ENCODE data around the gene PCP4L1. TPM values are rescaled to one million over a fixed set of nuclear protein-coding genes. Genes with fewer than 3 reads are reported as not detected.
A peak's percentile ranks its signal among the peaks of the same experiment; 100 is the strongest.
"Not testable (repeated sequence)": the region's sequence is repeated elsewhere in the genome, so short reads cannot be mapped to it uniquely, and the experiment has no call there.

The PCP4L1 gene
- total RNA-seq, 4 donors from 2014 or later: 1.6 to 13.8 (median 5.7) TPM

DNA sequence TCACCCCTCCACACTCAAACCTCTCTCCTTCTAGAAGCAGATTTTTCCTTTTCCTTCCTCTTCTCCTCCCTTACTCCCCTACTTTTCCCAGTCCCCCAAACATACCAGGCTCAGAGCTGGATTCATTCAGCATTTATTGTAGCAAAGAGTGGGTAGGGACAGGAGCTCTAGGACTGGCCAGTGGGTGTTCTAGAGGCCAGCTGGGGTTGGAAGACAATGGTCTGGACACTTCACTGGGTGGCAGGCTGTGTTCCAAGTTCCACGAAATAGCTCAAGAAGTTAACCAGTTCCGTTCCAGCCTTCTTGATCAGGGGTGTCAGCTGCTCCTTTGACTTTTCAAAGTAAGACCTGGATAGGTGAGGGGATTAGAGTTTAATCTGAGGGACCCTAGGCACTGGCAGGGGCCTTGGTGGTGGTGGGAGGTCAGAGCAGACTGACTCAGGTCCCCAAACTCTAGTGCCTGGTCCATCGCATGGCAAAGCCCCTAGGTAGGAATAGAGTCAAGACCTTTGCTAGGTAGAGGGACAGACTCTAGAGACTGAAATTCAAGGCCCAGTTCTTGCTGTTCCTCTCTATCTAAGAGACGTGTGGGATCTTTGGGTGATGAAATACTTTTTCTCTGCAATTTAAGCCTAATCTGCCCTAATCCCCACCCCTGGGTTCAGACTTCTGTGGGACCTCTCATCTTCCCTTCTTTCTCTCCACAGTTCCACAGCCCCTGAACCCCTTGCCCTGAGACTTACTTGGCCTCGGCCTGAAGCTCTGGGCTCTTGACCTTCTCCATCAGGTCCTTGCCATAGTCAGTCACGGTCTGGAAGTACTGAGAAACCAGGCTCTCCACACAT, 36.1 kb upstream of the PCP4L1 start:
- Histone ChIP-seq H3K4me1 (peaks cover 0 to 21% (median 11%) of the 10 kb centered on the region in 3 donors), H3K27me3 (no peaks in the 10 kb centered on the region), H3K27ac (no peak overlapping the region), H3K4me3 (no peak overlapping the region), H3K36me3 (no peaks in the 10 kb centered on the region), H3K9me3 (no peaks in the 10 kb centered on the region)
- WGBS, 2 donors (ENCODE audit: low coverage in 1 of 2): 66 to 81% methylated on average over 2 to 5 of the region's 6 CpGs
- no peak for TF ChIP-seq POLR2AphosphoS5 (IDR thresholded peaks at IDR 0.05)
- TF ChIP-seq POLR2A (IDR thresholded peaks at IDR 0.05): no peak
- TF ChIP-seq, protein P1, sequence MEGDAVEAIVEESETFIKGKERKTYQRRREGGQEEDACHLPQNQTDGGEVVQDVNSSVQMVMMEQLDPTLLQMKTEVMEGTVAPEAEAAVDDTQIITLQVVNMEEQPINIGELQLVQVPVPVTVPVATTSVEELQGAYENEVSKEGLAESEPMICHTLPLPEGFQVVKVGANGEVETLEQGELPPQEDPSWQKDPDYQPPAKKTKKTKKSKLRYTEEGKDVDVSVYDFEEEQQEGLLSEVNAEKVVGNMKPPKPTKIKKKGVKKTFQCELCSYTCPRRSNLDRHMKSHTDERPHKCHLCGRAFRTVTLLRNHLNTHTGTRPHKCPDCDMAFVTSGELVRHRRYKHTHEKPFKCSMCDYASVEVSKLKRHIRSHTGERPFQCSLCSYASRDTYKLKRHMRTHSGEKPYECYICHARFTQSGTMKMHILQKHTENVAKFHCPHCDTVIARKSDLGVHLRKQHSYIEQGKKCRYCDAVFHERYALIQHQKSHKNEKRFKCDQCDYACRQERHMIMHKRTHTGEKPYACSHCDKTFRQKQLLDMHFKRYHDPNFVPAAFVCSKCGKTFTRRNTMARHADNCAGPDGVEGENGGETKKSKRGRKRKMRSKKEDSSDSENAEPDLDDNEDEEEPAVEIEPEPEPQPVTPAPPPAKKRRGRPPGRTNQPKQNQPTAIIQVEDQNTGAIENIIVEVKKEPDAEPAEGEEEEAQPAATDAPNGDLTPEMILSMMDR (IDR thresholded peaks at IDR 0.05): no peak
- TF ChIP-seq EP300 (IDR thresholded peaks at IDR 0.05): no peak
- ATAC-seq: no peak

DNA sequence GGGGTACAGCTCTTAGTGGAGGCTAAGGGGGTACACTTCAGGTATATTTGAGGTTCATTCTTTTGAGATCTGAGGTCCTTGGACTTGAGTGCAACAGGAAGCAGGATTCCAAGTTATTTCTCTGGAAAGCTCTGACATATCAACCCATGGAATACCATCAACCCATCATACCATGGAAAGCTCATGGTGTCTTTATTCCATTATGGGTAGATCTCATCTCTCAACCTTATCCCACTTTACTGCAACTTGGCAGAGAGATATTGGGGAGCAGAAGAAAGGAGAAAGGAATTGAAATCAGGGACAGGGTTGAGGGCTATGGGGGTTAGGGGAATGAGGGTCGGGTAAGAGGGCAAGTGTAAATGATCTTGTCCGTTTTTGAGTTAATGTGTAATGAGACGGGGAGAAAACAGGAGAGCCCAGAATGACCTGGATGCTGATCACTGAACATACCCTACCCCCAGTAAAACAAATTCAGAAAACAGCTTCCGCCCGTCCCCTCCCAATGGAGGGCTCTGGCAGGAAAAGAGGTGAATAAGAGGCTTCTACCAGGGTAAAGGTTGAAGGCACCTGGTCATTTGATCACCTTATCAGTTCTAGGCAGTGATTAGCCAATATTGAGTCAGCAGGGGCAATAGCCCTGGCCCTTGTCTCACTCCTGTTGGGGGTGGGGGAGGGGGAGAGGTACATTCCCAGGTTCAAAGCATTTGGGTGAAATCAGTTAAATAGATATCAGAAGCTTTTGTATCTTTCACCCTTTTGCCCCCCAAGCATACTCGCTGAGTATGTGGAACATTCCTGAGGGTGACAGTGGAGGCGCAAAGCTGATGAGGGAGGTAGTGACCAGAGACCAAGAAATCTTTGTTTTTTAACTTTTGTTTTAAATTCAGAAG, 34.5 kb upstream of the PCP4L1 start:
- WGBS, 2 donors (ENCODE audit: low coverage in 1 of 2): 79 to 88% methylated on average over 6 to 7 of the region's 7 CpGs
- no peak overlapping the region for H3K27ac ChIP-seq
- no peak overlapping the region for H3K4me3 ChIP-seq
- H3K4me1 ChIP-seq: peaks cover 0 to 29% (median 18%) of the 10 kb centered on the region in 3 donors
- TF ChIP-seq, protein P1 (IDR thresholded peaks at IDR 0.05): no peak
- no peak for TF ChIP-seq POLR2A (IDR thresholded peaks at IDR 0.05)
- TF ChIP-seq POLR2AphosphoS5 (IDR thresholded peaks at IDR 0.05): no peak
- H3K36me3 ChIP-seq: peaks cover 0 to 13% of the 10 kb centered on the region in 2 donors
- ATAC-seq: no peak
- H3K27me3 ChIP-seq: no peaks in the 10 kb centered on the region
- H3K9me3 ChIP-seq: no peaks in the 10 kb centered on the region

DNA sequence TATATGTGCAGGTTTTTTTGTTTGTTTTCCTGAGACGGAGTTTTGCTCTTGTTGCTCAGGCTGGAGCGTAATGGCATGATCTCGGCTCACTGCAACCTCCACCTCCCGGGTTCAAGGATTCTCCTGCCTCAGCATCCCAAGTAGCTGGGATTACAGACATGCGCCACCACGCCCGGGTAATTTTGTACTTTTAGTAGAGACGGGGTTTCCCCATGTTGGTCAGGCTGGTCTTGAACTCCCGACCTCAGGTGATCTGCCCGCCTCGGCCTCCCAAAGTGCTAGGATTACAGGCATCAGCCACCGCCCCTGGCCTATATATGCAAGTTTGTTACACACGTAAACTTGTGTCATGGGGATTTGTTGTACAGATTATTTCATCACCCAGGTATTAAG, 33.9 kb upstream of the PCP4L1 start:
- H3K36me3 ChIP-seq: peaks cover 0 to 20% of the 10 kb centered on the region in 2 donors
- WGBS, 2 donors (ENCODE audit: low coverage in 1 of 2): 70% methylated on average over 4 of the region's 13 CpGs; no CpG with 5 or more reads in 1 of the 2 donors
- not testable (repeated sequence) for H3K27me3 ChIP-seq, H3K4me3 ChIP-seq, H3K9me3 ChIP-seq, ATAC-seq
- H3K27ac ChIP-seq: peak overlapping the region in 1 of 4 donors; percentile 73
- H3K4me1 ChIP-seq: peaks cover 0 to 29% (median 18%) of the 10 kb centered on the region in 3 donors

DNA sequence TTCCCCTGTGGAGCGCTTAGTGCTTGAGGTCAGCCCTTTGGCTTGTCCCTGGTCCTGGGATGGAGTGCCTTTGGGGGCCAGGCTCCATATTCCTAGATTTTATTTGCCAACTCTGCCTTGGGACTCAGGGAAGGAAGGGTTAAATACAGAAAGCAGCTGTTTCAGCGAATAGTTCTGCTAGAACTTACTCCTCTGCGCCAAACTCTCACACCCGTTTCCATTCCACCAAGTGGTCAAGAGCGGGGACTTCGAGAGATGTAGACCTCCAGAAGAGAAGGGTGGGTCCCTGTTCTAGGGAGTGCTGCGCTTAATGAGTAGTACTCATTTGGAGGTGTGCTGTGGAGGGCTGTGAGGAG, 33.4 kb upstream of the PCP4L1 start:
- Histone ChIP-seq H3K4me3 (no peak overlapping the region), H3K27ac (peak overlapping the region; percentile 22 to 73 (median 72)), H3K9me3 (no peaks in the 10 kb centered on the region), H3K36me3 (peaks cover 0 to 24% of the 10 kb centered on the region in 2 donors), H3K4me1 (peaks cover 0 to 29% (median 18%) of the 10 kb centered on the region in 3 donors), H3K27me3 (no peaks in the 10 kb centered on the region)
- ATAC-seq: peak; percentile 3
- WGBS, 2 donors (ENCODE audit: low coverage in 1 of 2): 50% methylated on average over 5 of the region's 7 CpGs; no CpG with 5 or more reads in 1 of the 2 donors
- TF ChIP-seq EP300 (IDR thresholded peaks at IDR 0.05): no peak

DNA sequence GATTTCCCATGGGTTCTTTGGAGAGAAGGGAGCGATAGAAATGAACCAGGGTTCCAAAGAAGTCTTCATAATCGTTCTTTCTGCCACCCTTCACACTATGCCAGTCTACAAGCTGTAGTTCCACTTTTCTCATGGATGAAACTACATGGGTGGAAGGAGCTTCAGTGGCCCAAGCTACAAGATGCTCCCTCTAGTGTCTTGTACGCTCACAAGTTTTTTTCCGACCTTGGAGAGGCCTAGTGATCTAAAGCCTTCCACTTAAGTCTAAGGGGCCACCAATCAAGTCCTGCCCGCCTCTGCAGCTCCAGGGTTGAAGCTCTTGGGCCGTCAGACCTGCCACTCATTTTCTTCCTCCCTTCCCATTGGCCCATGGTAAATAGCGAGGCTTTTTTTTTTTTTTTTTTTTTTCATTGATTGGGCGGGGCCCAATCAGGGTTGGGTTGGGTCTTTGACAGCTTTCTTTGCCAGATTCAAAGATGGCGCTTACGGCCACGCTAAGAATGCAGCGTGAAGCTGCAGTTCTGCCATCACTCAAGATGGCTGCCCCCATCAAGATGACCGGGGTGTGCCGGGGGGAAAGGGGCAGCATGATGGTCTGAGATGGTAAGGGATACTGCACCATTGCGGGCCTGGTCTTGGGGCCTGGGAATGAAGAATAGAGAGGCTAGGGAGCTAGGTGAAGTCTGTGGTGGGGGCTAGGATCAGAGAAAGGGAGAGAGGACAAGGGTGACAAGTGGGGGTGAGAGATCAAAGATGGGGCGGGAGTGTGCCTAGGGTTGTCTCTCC, 32.8 kb upstream of the PCP4L1 start, which contains the start of gene TOMM40L:
Gene TOMM40L (plus strand): TSS at position 527 of the 786 bp plus-strand sequence. CDS start 430 bp downstream, outside the sequence.
- peak within 1 kb of the TSS; percentile 65 to 72 for H3K4me3 ChIP-seq
- no peaks in the 10 kb centered on the region for H3K9me3 ChIP-seq
- peak within 1 kb of the TSS; percentile 22 to 89 (median 77) for H3K27ac ChIP-seq
- TF ChIP-seq POLR2A (IDR thresholded peaks at IDR 0.05) (no peak), EP300 (IDR thresholded peaks at IDR 0.05) (no peak), POLR2AphosphoS5 (IDR thresholded peaks at IDR 0.05) (peak; percentile 47)
- TF ChIP-seq, protein P1 (IDR thresholded peaks at IDR 0.05): peak in 3 of 4 experiments; percentile 55 to 71 (median 66)
- peaks cover 0 to 29% (median 18%) of the 10 kb centered on the region in 3 donors for H3K4me1 ChIP-seq
- peak; percentile 98 for ATAC-seq
- WGBS, 2 donors (ENCODE audit: low coverage in 1 of 2): 9 to 11% methylated on average over 5 to 14 of the region's 16 CpGs
- no peaks in the 10 kb centered on the region for H3K27me3 ChIP-seq
- H3K36me3 ChIP-seq: peaks cover 0 to 30% of the 10 kb centered on the region in 2 donors
